NOMO-1 treated with dmso at 0.1 percent for 144 hours (cell line): ENCODE measurements around the gene CACNA1F.
A peak's percentile ranks its signal among the peaks of the same experiment; 100 is the strongest.

Source experiments
- DNase-seq: peaks from one replicate; lab custom pipeline; 2025; ENCODE audit not compliant: unreplicated experiment; lab: John Stamatoyannopoulos, UW

CACNA1F gene

DNA sequence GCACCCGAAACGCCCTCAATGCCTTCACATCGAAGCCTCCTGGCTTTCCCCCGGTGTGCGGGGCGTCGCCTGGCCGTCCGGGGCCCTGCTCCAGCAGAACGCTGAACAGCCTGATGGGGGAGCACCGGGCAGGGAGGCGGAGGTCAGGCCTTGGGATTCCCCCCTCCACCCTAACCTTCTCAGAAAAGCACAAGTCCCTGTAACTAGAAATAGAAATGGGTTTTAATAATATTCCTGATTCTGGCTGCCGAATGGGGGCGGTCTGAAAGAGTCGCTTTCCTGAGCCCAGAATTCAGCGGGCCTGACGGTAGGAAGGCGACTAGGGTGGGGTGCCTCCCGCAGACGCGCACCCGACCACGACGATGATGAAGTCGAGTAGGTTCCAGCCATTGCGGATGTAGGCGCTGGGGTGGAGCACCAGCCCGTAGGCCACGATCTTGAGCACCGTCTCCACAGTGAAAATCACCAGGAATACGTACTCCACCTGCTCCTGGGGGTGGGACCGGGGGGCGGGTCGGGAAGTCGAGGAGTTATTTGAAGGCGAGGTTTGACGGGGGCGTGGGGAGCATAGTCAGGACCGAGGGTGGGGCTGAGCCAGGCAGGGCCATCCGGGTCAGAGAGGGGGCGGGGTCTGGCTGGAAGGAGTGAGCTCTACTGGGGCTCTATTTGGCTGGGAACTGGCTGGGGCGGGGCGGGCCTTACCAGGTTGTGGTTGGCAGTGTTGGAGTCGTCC lies 2.5 kb downstream of the CACNA1F start:
- DNase-seq: peak; percentile 30

DNA sequence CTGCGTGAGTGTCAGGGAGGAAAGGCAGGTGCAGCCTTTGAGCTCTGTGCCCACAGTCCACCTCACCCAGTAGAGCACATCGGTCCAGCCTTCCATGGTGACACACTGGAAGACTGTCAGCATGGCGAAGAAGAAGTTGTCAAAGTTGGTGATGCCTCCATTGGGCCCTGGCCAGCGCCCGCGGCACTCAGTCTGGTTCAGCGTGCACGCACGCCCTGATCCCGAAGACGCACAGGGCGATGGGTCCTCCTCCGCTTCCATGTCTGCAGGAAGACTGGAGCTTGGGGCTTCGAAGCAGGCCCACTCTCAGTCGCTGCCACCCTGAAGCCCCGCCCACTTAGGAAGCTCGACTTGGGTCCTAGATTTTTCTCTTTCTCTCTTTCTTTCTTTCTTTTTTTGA lies 5.0 kb downstream of the CACNA1F start:
- DNase-seq: no peak

DNA sequence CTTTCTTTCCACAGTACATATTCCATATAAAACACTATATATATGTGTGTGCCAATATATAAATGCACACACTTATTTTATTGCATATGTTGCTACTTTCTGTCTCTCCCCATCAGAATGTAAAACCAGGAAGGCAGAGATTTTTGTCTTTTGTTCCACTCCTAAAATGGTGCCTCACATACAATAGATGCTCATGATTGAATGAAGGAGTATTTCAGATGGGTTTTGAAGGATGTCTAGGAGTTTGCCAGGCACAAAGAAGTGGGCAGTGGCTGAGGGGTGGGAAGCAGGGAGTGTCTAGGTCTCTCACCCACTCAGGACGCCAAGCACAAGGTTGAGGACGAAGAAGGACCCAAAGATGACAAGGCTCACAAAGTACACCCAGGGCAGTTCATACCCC lies 5.4 kb downstream of the CACNA1F start:
- DNase-seq: no peak

DNA sequence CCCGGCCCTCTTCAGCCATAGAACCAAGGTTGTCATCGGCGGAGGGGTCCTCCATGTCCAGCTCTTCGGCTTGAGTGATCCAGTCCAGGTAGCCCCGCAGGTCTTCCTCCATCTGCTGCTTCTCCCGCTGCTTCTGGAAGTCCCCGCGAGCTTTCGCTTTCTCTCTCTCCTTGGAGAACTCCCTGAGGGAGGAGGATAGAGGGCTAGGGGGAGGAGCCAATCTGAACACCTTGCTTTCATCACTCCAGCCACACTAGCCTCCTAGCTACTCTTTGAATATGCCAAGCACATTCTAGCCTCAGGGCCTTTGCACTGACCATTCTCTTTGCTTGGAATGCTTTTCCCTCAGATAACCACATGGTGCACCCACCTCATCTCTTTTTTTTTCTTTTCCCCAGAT lies 6.2 kb downstream of the CACNA1F start:
- DNase-seq: no peak

DNA sequence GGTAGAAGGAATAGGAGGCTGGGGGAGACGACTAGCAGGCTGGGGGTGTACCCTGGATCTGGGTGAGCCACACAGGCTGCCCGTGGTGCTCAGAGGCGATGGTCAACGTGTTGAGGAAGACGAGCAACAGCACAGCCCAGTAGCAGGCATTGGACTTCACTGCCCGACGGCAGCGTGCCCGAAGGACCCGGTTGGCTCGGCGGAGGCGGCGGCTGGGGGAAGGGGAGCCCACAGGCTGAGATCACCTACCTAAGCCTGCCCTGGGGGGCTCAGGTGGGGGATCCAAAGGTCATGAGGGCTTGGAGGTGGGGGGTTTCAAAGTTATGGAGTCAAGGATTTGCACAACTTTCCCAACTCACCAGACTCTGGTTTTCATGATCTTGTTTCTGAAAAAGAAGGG lies 7.3 kb downstream of the CACNA1F start:
- no peak for DNase-seq

DNA sequence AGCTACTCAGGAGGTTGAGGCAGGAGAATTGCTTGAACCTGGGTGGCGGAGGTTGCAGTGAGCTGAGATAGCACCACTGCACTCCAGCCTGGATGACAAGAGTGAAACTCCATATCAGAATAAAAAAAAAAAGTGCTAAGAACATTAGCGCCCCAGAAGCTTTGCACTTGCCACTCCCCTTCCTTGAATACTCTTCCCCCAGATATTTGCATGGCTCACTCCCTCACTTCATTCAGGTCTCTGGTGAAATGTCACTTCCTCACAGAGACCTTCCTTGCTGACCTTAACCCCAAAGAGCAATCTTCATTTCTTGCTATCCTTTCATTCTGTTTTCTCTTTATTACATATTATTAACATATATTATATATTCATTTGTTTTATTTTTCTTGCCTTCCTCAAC lies 11.3 kb downstream of the CACNA1F start:
- DNase-seq: no peak

DNA sequence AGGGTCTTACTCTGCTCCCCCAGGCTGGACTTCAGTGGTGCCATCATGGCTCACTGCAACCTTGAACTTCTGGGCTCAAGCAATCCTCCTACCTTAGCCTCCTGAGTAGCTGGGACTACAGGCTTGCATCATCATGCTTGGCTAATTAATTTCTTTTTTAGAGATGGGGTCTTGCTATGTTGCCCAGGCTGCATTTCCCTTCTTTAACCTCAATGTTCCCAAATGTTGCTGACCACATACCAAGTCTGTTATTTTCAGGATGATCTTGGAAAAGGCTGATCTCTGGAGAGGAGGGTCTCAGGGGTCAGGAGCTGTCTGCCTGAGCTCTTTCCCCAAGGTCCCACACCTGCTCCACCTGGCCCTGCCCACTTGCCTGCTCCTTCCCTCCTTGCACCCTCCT lies 13.0 kb downstream of the CACNA1F start:
- DNase-seq: no peak

DNA sequence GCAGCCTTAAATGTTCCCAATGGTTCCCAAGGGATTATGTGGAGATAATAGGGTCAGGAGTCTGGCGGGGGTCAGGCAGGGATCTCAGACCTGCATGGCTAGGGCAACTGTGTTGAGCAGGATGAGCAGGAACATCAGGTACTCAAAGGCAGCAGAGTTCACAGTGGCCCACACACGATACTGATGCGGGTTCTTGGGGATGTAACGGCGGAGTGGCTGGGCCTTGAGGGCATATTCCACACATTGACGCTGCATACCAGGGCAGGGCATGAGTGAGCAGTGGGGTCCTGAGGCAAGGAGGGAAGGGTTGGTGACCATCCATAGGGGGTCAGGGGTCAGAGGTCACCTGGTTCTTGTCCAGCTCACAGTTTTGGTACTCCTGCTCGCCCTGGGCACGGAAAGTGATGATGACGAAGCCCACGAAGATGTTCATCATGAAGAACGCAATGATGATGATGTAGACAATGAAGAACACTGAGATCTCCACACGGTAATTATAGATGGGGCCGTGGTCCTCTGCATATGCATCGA lies 18.1 kb downstream of the CACNA1F start:
- DNase-seq: no peak

DNA sequence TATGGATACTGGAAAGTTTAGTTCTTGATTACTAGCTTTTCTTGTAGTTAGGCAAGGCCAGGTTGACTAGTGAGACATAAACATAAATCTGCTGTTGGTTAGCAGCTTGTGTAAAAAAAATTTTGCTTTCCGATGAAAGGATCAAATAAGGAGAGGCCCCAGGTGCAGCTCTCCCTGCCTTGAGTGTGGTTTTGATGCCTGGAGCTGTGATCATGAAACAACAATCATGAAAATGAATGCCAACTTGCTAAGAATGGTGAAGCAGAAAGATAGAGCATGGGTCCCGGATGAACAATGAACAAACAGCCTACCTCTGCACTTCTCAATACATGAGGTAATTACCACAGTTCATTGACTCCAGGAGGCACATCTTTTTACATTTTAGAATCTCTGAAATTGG lies 18.7 kb downstream of the CACNA1F start:
- DNase-seq: no peak

DNA sequence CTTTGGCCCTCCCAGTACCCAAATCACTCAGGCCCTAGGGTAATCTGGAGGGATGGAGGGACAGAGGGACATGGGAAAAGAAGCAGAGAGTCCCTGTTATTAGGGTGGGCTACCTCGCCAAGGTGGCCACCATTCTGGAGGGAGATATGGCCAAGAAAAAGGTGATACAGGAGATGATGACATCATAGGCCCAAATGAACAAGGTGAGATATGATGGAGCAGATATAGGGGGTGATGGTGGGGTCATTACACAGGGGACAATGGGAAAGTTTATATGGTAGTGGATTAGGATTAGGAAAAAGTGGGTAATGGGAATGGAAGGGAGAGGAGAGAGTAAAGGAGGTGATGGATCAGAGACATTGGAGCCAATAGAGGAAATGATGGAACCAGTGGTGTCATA lies 20.3 kb downstream of the CACNA1F start:
- DNase-seq: no peak

DNA sequence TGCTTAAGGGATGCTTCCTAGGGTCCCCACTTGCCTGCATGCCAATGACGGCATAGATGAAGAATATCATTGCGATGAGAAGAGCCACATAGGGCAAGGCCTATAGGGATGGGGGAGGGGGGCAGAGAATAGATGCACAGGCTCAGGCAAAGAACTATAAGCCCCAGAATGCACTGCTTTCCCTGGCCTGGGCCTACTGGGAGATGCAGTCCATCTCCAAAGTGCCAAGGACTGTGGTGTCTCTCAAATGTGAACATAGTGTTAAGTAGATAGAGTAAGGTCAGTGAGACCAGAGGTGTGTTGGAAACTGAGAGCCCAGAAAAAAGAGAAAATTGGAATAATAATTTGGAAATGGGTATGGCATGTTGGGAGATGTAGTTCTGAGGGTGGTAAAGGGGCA lies 20.9 kb downstream of the CACNA1F start:
- DNase-seq: no peak

DNA sequence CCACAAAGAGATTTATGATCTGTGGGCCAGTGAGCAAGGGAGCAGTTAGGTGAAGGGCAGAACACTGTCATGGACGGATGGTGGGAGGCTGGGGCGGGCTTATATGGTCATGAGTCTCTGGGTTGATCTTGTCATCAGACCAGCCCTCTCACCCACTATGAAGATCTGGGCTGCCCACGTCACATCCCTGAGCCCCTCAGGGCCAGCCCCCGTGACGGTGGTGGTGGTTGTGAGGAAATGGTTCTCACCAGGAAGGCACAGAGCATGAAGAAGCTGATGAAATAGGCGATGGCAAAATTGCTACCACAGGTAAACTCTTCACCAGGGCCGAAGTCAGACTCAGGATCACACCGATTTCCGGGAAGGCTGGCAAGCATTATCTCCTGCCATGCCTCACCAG lies 22.1 kb downstream of the CACNA1F start:
- no peak for DNase-seq

DNA sequence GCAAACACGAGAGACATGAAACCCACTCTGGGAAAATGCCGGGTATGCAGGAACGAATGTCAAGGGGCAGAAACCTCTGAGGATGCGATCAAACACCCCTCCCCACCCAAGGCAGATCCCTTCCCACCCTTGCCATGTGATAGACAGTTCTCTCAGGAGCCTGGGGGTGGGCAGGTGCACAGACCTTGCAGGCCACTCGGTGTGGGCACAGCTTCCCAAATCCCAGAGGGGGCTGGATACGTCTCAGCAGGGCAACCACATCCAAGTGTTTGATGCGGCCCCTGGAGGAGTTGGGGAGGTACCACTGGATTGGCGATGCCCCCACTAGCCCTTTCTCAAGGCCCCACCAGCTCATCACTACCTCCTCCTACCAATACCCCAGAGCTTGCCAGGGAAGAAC lies 22.7 kb downstream of the CACNA1F start:
- DNase-seq: no peak

DNA sequence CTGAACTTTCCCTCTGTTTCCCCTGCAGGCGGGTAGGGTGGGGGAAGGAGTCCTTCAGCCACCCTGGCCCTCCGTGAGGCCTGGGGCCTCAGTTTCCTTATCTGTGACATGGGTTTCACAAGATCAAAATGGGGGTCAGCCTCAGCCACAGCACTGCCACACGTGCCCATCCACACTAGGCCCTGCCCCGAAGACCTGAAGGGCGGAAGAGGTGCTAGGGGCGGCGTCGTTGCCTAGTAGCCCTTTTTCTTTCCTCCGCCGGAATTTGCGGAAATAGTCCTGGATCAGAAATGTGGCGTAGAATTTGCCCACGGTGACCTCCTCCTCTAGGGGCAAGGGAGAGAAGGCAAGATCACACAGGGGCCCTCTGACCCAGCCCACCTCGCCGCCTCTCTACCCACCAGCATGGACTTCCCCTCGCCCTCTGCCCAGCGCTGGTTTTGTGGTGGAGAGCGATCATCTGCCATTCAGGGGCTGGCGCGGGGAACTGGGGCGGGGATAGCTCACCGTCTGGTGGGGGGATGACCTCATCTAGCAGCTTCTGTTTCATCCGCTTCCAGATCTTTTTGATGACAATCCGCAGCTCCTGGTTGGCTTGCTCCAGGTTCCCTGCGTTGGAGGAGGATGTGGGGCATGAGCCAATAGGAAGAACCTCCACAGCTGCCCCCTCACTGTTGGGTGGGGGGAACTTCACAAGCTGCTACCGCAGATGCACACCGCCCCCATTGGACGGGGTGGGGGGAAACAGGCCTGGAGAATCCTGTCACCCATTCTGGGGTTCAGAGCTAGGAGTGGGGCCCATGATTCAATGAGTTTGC lies 23.5 kb downstream of the CACNA1F start:
- DNase-seq: no peak

DNA sequence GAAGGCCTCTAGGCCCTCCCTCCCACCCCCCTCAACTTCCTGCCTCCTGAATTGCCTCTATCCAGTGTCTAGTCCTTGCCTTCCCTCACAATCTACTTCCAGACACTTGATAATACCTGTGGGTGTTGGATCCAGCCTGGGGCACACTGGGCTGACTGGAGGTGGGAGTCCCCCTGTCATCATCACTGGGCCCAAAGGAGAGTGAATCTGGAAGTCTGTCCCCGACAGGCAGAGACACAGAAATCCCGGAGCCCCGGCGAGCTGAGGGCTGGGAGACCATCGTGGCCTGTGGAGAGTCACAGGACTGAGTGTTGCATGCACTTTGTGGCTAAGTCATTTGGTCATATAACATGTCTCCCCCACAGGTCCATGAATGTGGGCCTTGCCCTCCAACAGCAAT lies 24.7 kb downstream of the CACNA1F start:
- DNase-seq: no peak

DNA sequence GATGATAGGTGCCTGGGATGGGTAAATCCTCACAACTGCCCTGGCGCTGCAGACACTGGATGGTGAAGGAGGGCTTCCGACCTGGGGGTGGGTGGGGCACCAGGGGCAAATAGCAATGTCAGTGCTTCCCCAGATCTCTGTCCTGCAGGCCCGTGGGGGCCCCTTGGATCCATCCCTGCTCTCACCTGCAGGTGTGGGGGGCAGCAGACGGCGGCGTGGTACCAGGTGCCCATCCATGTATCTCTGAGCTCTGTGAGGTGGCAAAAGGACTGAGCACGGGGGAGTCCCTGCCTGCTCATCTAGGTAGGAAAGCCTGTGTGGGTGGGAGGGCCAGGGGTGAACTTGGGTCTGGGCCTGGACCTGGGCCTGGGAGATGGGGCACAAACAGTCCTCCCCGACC lies 26.6 kb downstream of the CACNA1F start:
- no peak for DNase-seq

DNA sequence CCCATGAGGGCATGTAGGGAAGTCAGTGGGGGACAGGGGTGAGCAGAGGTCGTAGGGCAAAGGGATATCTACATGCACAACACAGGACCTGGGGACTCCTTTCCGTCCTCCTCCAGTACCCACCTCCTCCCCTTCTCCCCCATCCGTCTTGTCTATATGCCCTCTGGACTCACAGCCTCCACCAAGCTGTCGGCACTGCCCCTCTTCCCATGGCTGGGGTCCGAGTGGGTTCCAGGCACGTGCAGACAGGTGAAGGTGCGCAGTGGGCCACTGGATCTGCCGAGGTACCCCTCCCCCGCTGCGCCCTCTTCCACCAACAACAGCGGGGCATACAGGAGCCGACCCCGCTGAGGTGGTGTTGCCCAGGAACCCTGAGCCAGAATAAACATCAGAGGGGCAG lies 27.7 kb downstream of the CACNA1F start:
- DNase-seq: no peak

DNA sequence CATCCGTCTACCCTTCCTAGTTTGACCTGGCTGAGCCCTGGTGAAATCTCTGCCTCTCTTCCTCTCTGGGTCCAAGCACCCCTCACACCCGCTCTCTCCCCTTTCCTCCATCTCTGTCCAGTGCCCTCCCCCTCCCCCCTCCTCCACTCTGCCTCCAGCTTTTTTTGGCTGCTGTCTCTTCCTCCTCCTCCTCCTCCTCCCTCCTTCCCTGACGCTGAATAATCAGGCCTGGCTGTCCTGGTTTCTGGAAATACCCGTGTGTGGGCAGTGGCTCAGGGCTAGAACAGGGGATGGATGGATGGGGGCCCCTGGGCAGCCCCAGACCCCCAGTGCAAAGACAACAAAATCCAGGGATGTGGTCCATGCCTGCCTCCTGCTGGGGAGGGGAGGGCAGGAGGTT lies 28.4 kb downstream of the CACNA1F start:
- no peak for DNase-seq

DNA sequence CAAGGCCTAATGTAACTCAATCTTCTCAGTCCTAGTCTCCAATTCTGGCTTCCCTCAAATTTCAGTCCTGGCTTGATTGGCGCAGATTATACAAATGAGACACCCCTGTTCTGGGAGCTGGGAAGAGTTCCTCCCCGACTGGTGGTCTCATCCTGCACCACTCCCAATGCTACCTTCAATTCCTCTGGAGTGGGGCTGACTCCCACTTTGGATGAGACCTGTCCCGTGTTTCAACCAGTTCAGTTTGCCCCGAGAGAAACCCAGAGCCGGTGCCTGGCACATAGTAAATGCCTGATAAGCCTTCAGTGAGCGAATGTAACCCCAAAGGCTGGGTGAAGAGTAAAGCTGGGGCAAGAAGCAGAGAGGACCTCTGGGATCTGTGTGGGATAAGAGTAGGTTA lies 29.1 kb downstream of the CACNA1F start:
- DNase-seq: no peak

DNA sequence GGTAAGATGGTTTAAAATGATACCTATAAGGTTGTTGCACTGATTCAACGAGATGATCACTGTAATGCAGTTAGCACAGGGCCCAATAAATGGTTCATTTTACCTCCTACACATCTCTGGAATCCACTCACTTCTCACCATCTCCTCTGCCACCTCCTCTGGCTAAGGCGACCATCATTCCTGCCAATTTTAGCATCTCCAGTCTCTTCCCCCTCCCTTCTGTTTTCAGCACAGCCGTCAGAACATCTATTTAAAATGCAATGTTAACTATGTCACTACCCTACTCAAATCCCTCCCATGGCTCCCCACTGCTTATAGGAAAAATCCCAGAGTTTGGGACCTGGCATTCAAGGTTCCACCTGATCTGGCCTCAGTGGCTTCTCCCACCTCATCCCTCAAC lies 29.6 kb downstream of the CACNA1F start:
- no peak for DNase-seq

DNA sequence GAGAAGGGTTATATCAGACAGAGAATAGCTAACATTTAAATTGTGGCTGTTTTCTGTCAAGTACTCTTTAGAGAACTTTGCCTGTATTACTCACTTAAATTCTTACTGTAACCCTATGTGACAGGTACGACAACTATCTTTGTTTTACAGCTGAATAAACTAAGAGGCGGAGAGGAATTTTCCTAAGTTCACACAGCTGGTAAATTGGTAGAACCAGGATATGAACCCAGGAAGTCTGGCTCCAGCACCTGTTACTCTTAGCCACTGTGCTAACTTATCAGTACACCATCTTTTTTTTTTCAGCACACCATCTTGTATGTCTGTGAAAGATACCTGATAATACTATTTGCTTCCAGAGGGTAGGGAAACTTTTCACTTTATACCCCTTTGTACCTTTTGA lies 31.1 kb downstream of the CACNA1F start:
- DNase-seq: no peak
